ENCODE data around the gene TRIM38. TPM values are rescaled to one million over a fixed set of nuclear protein-coding genes. Genes with fewer than 3 reads are reported as not detected.

Gene TRIM38
- total RNA-seq: 10 to 100 TPM; 19.1 to 19.7 TPM

- intact Hi-C loops (cut with micrococcal nuclease): loop anchor here (1.0 to 2.0 kb wide), 6 partner anchors 14 to 824 kb away; a partner anchor contains a TSS
- DNase-seq: peak; percentile 91
- CTCF ChIA-PET: interaction anchor here (0.7 to 1.5 kb wide), 7 partner anchors 15 to 174 kb away, joined by 3 to 5 read pairs (median 4); no protein-coding TSS in a partner anchor
- Mint-ChIP-seq H3K9me3 (peaks cover 34% of the 10 kb centered on the region), H3K36me3 (ENCODE audit: low read depth) (peaks cover 64% of the 10 kb centered on the region), H3K4me1 (ENCODE audit: low read depth) (peaks cover 76% of the 10 kb centered on the region), H3K4me3 (peak within 1 kb of the TSS; percentile 99), H3K27me3 (ENCODE audit: low read depth) (no peaks in the 10 kb centered on the region), H3K27ac (peak within 1 kb of the TSS; percentile 99)
These were observed at the start of gene TRIM38 for GRCh38 chr6:25962149-25963127. Gene TRIM38, plus strand, starts transcription at chr6:25962802. Its CDS starts 3,721 bp downstream, at chr6:25966523.

DNA sequence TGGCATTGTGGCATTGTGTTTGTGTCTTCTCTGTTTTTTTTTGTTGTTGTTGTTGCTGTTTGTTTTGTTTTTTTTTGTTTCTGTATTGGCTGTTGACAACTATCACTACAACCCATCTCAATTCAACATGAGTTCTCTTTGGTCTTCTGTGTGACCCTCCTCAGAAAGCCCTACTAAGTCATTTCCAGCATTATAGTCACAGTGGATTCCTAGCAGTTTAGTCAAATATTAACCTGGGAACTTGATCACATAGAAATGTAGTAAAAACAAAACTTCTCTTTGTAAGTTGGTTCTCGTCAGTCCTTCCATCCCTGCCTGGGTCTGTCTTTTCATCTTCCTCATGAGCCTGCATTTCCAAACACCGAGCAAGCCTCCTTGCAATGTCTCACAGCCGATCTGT is 48.9 kb upstream of the TRIM38 start:
- peak overlapping the region; percentile 85 for H3K27ac Mint-ChIP-seq

GRCh38 chr6:25916330-25916729 is 46.3 kb upstream of the TRIM38 start:
- CTCF ChIA-PET: no interaction called here
- H3K27me3 Mint-ChIP-seq (ENCODE audit: low read depth): peaks cover 2% of the 10 kb centered on the region
- intact Hi-C loops (cut with micrococcal nuclease): no loop called here
- peaks cover 2% of the 10 kb centered on the region for H3K36me3 Mint-ChIP-seq (ENCODE audit: low read depth)
- peaks cover 4% of the 10 kb centered on the region for H3K9me3 Mint-ChIP-seq
- no peak overlapping the region for H3K4me3 Mint-ChIP-seq
- no peak overlapping the region for H3K27ac Mint-ChIP-seq
- H3K4me1 Mint-ChIP-seq (ENCODE audit: low read depth): peaks cover 51% of the 10 kb centered on the region
- DNase-seq: no peak

More for the DNA sequence above, 48.9 kb upstream of the TRIM38 start:
- no peak overlapping the region for H3K4me3 Mint-ChIP-seq
- DNase-seq: peak; percentile 35
- H3K4me1 Mint-ChIP-seq (ENCODE audit: low read depth): peaks cover 46% of the 10 kb centered on the region
- peaks cover 2% of the 10 kb centered on the region for H3K36me3 Mint-ChIP-seq (ENCODE audit: low read depth)
- H3K27me3 Mint-ChIP-seq (ENCODE audit: low read depth): peaks cover 2% of the 10 kb centered on the region
- CTCF ChIA-PET: no interaction called here
- intact Hi-C loops (cut with micrococcal nuclease): loop anchor here (2.0 kb wide), 1 partner anchor 21 kb away; no protein-coding TSS in a partner anchor
- H3K9me3 Mint-ChIP-seq: peaks cover 5% of the 10 kb centered on the region

GRCh38 chr6:25916789-25917490 is 45.7 kb upstream of the TRIM38 start:
- intact Hi-C loops (cut with micrococcal nuclease): no loop called here
- Mint-ChIP-seq H3K4me3 (no peak overlapping the region), H3K27ac (peak overlapping the region; percentile 48), H3K27me3 (ENCODE audit: low read depth) (peaks cover 2% of the 10 kb centered on the region), H3K9me3 (peaks cover 4% of the 10 kb centered on the region), H3K36me3 (ENCODE audit: low read depth) (peaks cover 2% of the 10 kb centered on the region), H3K4me1 (ENCODE audit: low read depth) (peaks cover 45% of the 10 kb centered on the region)
- CTCF ChIA-PET: interaction anchor here (0.7 kb wide), 1 partner anchor 357 kb away, joined by 3 read pairs; no protein-coding TSS in a partner anchor
- no peak for DNase-seq

- Mint-ChIP-seq H3K27ac (peak overlapping the region; percentile 68), H3K27me3 (ENCODE audit: low read depth) (peaks cover 2% of the 10 kb centered on the region), H3K36me3 (ENCODE audit: low read depth) (peaks cover 2% of the 10 kb centered on the region), H3K4me1 (ENCODE audit: low read depth) (peaks cover 36% of the 10 kb centered on the region), H3K4me3 (no peak overlapping the region), H3K9me3 (peaks cover 4% of the 10 kb centered on the region)
- CTCF ChIA-PET: interaction anchor here (0.8 to 1.1 kb wide), 2 partner anchors 108 to 129 kb away, joined by 3 to 5 read pairs; no protein-coding TSS in a partner anchor
- DNase-seq: peak; percentile 38
- intact Hi-C loops (cut with micrococcal nuclease): no loop called here
These were observed 44.4 kb upstream of the TRIM38 start for GRCh38 chr6:25918083-25918683.

GRCh38 chr6:25919657-25920056 is 42.9 kb upstream of the TRIM38 start:
- intact Hi-C loops (cut with micrococcal nuclease): no loop called here
- CTCF ChIA-PET: interaction anchor here (1.0 kb wide), 1 partner anchor 9 kb away, joined by 4 read pairs; no protein-coding TSS in a partner anchor

GRCh38 chr6:25921525-25922203 is 40.9 kb upstream of the TRIM38 start:
- no peak overlapping the region for H3K4me3 Mint-ChIP-seq
- CTCF ChIA-PET: no interaction called here
- intact Hi-C loops (cut with micrococcal nuclease): no loop called here
- H3K36me3 Mint-ChIP-seq (ENCODE audit: low read depth): peaks cover 2% of the 10 kb centered on the region
- H3K27me3 Mint-ChIP-seq (ENCODE audit: low read depth): peaks cover 2% of the 10 kb centered on the region
- no peak overlapping the region for H3K27ac Mint-ChIP-seq
- peaks cover 23% of the 10 kb centered on the region for H3K4me1 Mint-ChIP-seq (ENCODE audit: low read depth)
- no peak for DNase-seq
- peaks cover 4% of the 10 kb centered on the region for H3K9me3 Mint-ChIP-seq

More at GRCh38 chr6:25919657-25920056, 42.9 kb upstream of the TRIM38 start:
- H3K4me3 Mint-ChIP-seq: no peak overlapping the region
- peaks cover 23% of the 10 kb centered on the region for H3K4me1 Mint-ChIP-seq (ENCODE audit: low read depth)
- peaks cover 2% of the 10 kb centered on the region for H3K27me3 Mint-ChIP-seq (ENCODE audit: low read depth)
- peak overlapping the region; percentile 44 for H3K27ac Mint-ChIP-seq
- H3K36me3 Mint-ChIP-seq (ENCODE audit: low read depth): peaks cover 2% of the 10 kb centered on the region
- no peak for DNase-seq
- peaks cover 4% of the 10 kb centered on the region for H3K9me3 Mint-ChIP-seq

- DNase-seq: no peak
- Mint-ChIP-seq H3K27me3 (ENCODE audit: low read depth) (no peaks in the 10 kb centered on the region), H3K27ac (no peak overlapping the region), H3K36me3 (ENCODE audit: low read depth) (peaks cover 2% of the 10 kb centered on the region), H3K4me3 (no peak overlapping the region), H3K4me1 (ENCODE audit: low read depth) (peaks cover 25% of the 10 kb centered on the region), H3K9me3 (peaks cover 4% of the 10 kb centered on the region)
- CTCF ChIA-PET: no interaction called here
- intact Hi-C loops (cut with micrococcal nuclease): no loop called here
These were observed 40.3 kb upstream of the TRIM38 start for GRCh38 chr6:25922301-25922700.

- Mint-ChIP-seq H3K4me1 (ENCODE audit: low read depth) (peaks cover 8% of the 10 kb centered on the region), H3K27ac (no peak overlapping the region), H3K4me3 (no peak overlapping the region), H3K9me3 (no peaks in the 10 kb centered on the region), H3K36me3 (ENCODE audit: low read depth) (no peaks in the 10 kb centered on the region), H3K27me3 (ENCODE audit: low read depth) (no peaks in the 10 kb centered on the region)
- intact Hi-C loops (cut with micrococcal nuclease): no loop called here
- no peak for DNase-seq
- CTCF ChIA-PET: interaction anchor here (0.6 to 1.1 kb wide), 2 partner anchors 77 to 908 kb away, joined by 3 read pairs; no protein-coding TSS in a partner anchor
These were observed 36.7 kb upstream of the TRIM38 start for GRCh38 chr6:25925876-25926275.

DNA sequence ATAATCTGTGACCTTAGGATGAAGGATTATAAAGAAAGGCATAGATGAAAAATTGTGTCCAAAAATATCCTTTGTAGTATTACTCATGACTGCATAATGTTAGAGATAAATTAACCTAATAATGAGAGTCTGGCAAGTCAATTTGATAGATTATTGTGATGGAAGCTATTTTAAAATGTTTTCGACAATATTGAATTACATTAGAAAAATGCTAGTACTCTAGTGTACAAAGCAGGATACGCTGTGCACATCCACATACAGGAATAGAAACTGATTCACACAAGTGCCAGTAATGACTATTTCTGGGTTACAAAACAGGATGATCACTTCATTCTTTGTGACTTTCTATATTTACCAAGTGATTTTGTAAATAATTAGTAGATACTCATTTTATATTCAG is 35.4 kb upstream of the TRIM38 start:
- no peaks in the 10 kb centered on the region for H3K36me3 Mint-ChIP-seq (ENCODE audit: low read depth)
- H3K27me3 Mint-ChIP-seq (ENCODE audit: low read depth): no peaks in the 10 kb centered on the region
- no peak overlapping the region for H3K4me3 Mint-ChIP-seq
- H3K9me3 Mint-ChIP-seq: no peaks in the 10 kb centered on the region
- intact Hi-C loops (cut with micrococcal nuclease): no loop called here
- H3K27ac Mint-ChIP-seq: no peak overlapping the region
- CTCF ChIA-PET: no interaction called here
- no peak for DNase-seq
- peaks cover 6% of the 10 kb centered on the region for H3K4me1 Mint-ChIP-seq (ENCODE audit: low read depth)

GRCh38 chr6:25927756-25928216 is 34.8 kb upstream of the TRIM38 start:
- H3K9me3 Mint-ChIP-seq: no peaks in the 10 kb centered on the region

More at GRCh38 chr6:25927756-25928216, 34.8 kb upstream of the TRIM38 start:
- H3K27ac Mint-ChIP-seq: no peak overlapping the region
- no peak for DNase-seq
- CTCF ChIA-PET: interaction anchor here (0.9 to 1.0 kb wide), 2 partner anchors 70 to 140 kb away, joined by 3 read pairs; no protein-coding TSS in a partner anchor
- H3K4me3 Mint-ChIP-seq: no peak overlapping the region
- peaks cover 6% of the 10 kb centered on the region for H3K4me1 Mint-ChIP-seq (ENCODE audit: low read depth)
- no peaks in the 10 kb centered on the region for H3K27me3 Mint-ChIP-seq (ENCODE audit: low read depth)
- no peaks in the 10 kb centered on the region for H3K36me3 Mint-ChIP-seq (ENCODE audit: low read depth)
- intact Hi-C loops (cut with micrococcal nuclease): no loop called here
